ENCODE measurements around the gene CMKLR1.

Gene CMKLR1

GRCh38 chr12:108320507-108321293 lies 18.4 kb downstream of the CMKLR1 start:
- no peak for DNase-seq (ENCODE audit: low read depth)
- no peak overlapping the region for H3K4me3 ChIP-seq (ENCODE audit: low read length)
- TF ChIP-seq CTCF (conservative IDR thresholded peaks at IDR 0.05; ENCODE audit: low read depth, low read length), result no peak

GRCh38 chr12:108319277-108320234 lies 19.6 kb downstream of the CMKLR1 start:
- no peak overlapping the region for H3K4me3 ChIP-seq (ENCODE audit: low read length)
- no peak for DNase-seq (ENCODE audit: low read depth)
- no peak for TF ChIP-seq CTCF (conservative IDR thresholded peaks at IDR 0.05; ENCODE audit: low read depth, low read length)

- no peak overlapping the region for H3K4me3 ChIP-seq (ENCODE audit: low read length)
- DNase-seq (ENCODE audit: low read depth), result no peak
- TF ChIP-seq CTCF (conservative IDR thresholded peaks at IDR 0.05; ENCODE audit: low read depth, low read length), result no peak
Observed at GRCh38 chr12:108318472-108319275, 20.4 kb downstream of the CMKLR1 start.

- TF ChIP-seq CTCF (conservative IDR thresholded peaks at IDR 0.05; ENCODE audit: low read depth, low read length), result no peak
- no peak for DNase-seq (ENCODE audit: low read depth)
- no peak overlapping the region for H3K4me3 ChIP-seq (ENCODE audit: low read length)
Observed at GRCh38 chr12:108317308-108318234, 21.5 kb downstream of the CMKLR1 start.

DNA sequence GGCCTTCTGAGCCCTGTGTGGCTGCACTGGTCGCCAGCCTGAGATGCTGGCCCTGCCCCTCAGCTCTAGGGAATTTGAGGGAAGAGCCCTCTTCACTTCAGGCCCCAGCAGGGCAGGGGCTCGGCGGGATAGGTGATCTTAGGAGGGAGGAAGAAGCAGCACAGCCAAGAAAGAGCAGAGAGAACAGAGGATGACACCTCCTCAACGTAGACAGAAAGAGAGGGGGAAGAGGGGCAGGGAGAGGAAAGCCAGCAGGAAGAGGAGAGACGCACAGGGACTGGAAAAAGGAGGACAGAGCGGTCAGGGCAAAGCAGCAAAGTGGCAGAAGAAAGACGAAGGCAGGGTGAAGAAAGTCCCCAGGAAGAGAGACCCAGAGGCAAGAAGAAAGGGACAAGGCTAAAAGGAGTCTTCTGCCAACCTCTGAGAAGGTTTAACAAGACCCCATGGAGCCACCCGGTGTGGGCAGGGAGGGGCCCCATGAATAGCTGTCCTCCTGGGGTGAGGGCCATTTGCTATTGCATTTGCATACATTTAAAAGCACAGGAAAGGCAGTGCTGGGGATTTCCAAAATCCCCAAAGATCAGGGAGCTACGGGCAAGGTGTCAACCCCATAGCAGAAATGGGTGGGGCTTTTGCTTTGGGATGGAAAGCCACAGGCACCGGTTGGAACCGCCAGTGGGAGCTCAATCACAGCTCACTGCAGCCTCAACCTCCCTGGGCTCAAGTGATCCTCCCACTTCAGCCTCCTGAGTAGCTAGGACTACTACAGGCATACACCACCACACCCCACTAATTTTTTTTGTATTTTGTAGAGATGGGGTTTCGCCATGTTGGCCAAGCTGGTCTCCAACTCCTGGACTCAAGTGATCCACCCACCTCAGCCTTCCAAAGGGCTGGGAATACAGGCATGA lies 22.7 kb downstream of the CMKLR1 start:
- no peak overlapping the region for H3K4me3 ChIP-seq (ENCODE audit: low read length)
- no peak for TF ChIP-seq CTCF (conservative IDR thresholded peaks at IDR 0.05; ENCODE audit: low read depth, low read length)
- DNase-seq (ENCODE audit: low read depth), result no peak
